Spinal cord (tissue), 10 donors: ENCODE results near the gene ARID1A. TPM values are rescaled to one million over a fixed set of nuclear protein-coding genes. Genes with fewer than 3 reads are reported as not detected.
A peak's percentile ranks its signal among the peaks of the same experiment; 100 is the strongest.

Experiments
- DNase-seq, 6 donors: peaks; one replicate each; pipeline versions ENCODE4 v3.0.0 to v3.0.0-alpha.2; 2013 to 2015; ENCODE audit warnings: low spot score in 6 of 6, low read depth in 4 of 6
- H3K27ac ChIP-seq: one replicate; pipeline ENCODE4 v1.5.1; 2013; ENCODE audit warnings: low read depth, low read length, control low read depth
- H3K27me3 ChIP-seq: one replicate; pipeline ENCODE4 v1.6.1; 2013; ENCODE audit warnings: low read length; ENCODE audit not compliant: control insufficient read depth, insufficient read depth
- H3K36me3 ChIP-seq: one replicate; pipeline ENCODE4 v1.6.1; 2013; ENCODE audit warnings: low read length; ENCODE audit not compliant: control insufficient read depth, insufficient read depth
- H3K4me1 ChIP-seq: one replicate; pipeline ENCODE4 v1.6.1; 2013; ENCODE audit warnings: low read length; ENCODE audit not compliant: control insufficient read depth, insufficient read depth
- H3K4me3 ChIP-seq: one replicate; pipeline ENCODE4 v1.5.1; 2013; ENCODE audit warnings: low read depth, low read length, control low read depth
- H3K9me3 ChIP-seq: one replicate; pipeline ENCODE4 v1.6.1; 2013; ENCODE audit warnings: low read length; ENCODE audit not compliant: control insufficient read depth, insufficient read depth
- WGBS: methylation state at CpG from one replicate; pipeline ENCODE4 v1.1.5; 2013; ENCODE audit warnings: missing lambda C conversion rate; ENCODE audit not compliant: insufficient coverage; 5-methylcytosine and 5-hydroxymethylcytosine counted together
- polyA plus RNA-seq, 2 donors: library from polyadenylated mRNA; unstranded; fragments of 120-200 nt; gene quantifications; one replicate each; pipeline ENCODE4 v1.2.1, GENCODE V29; 2013; ENCODE audit not compliant: insufficient read length in 2 of 2
- total RNA-seq, 2 donors: library from RNA; depleted of rRNA in 1 of 2; stranded (reverse); fragments of 120-200 nt in 1 of 2; fragments of >200 nt in 1 of 2; gene quantifications; one replicate each; pipeline versions ENCODE4 v1.2.3 to v1.2.4, GENCODE V29; 2013 to 2014
- donor health status: healthy.

Gene ARID1A
- total and polyA plus RNA-seq, 4 donors = 36.0 to 88.3 (median 61.7) TPM

- 43% methylated on average over 4 of the region's 5 CpGs for WGBS
- H3K36me3 ChIP-seq = peaks cover 38% of the 10 kb centered on the region
- peaks cover 22% of the 10 kb centered on the region for H3K4me1 ChIP-seq
- no peak overlapping the region for H3K4me3 ChIP-seq
- no peaks in the 10 kb centered on the region for H3K27me3 ChIP-seq
- peak in 1 of 6 donors; percentile 17 for DNase-seq
- H3K9me3 ChIP-seq = no peaks in the 10 kb centered on the region
- peak overlapping the region; percentile 21 for H3K27ac ChIP-seq
Observed at GRCh38 chr1:26749458-26749857, 53.6 kb downstream of the ARID1A start.

- Histone ChIP-seq H3K9me3 (no peaks in the 10 kb centered on the region), H3K4me1 (peaks cover 22% of the 10 kb centered on the region), H3K27ac (no peak overlapping the region), H3K36me3 (peaks cover 42% of the 10 kb centered on the region), H3K4me3 (no peak overlapping the region), H3K27me3 (no peaks in the 10 kb centered on the region)
- WGBS = no CpG with 5 or more reads among the region's 1 CpG
- no peak for DNase-seq
Observed at GRCh38 chr1:26750428-26750827, 54.6 kb downstream of the ARID1A start.

- H3K27ac ChIP-seq = no peak overlapping the region
- no CpG with 5 or more reads among the region's 4 CpGs for WGBS
- H3K4me1 ChIP-seq = peaks cover 20% of the 10 kb centered on the region
- no peak overlapping the region for H3K4me3 ChIP-seq
- H3K9me3 ChIP-seq = no peaks in the 10 kb centered on the region
- no peak for DNase-seq
- H3K36me3 ChIP-seq = peaks cover 41% of the 10 kb centered on the region
- no peaks in the 10 kb centered on the region for H3K27me3 ChIP-seq
Observed at GRCh38 chr1:26752519-26752918, 56.7 kb downstream of the ARID1A start.

- H3K27ac ChIP-seq = no peak overlapping the region
- peaks cover 54% of the 10 kb centered on the region for H3K36me3 ChIP-seq
- H3K4me1 ChIP-seq = peaks cover 11% of the 10 kb centered on the region
- H3K27me3 ChIP-seq = no peaks in the 10 kb centered on the region
- H3K4me3 ChIP-seq = no peak overlapping the region
- no peak for DNase-seq
- no peaks in the 10 kb centered on the region for H3K9me3 ChIP-seq
- 100% methylated on average over 2 of the region's 5 CpGs for WGBS
Observed at GRCh38 chr1:26754086-26754874, 58.5 kb downstream of the ARID1A start.

- Histone ChIP-seq H3K27me3 (no peaks in the 10 kb centered on the region), H3K4me3 (no peak overlapping the region), H3K27ac (no peak overlapping the region), H3K4me1 (peaks cover 5% of the 10 kb centered on the region), H3K36me3 (peaks cover 67% of the 10 kb centered on the region), H3K9me3 (no peaks in the 10 kb centered on the region)
- no peak for DNase-seq
- 100% methylated on average over 1 of the region's 3 CpGs for WGBS
Observed at GRCh38 chr1:26758358-26758757, 62.5 kb downstream of the ARID1A start.

- no peak for DNase-seq
- H3K4me1 ChIP-seq = peaks cover 5% of the 10 kb centered on the region
- H3K27me3 ChIP-seq = no peaks in the 10 kb centered on the region
- no peaks in the 10 kb centered on the region for H3K9me3 ChIP-seq
- H3K27ac ChIP-seq = no peak overlapping the region
- no peak overlapping the region for H3K4me3 ChIP-seq
- peaks cover 69% of the 10 kb centered on the region for H3K36me3 ChIP-seq
Observed at GRCh38 chr1:26759531-26759930, 63.7 kb downstream of the ARID1A start.

GRCh38 chr1:26761217-26761616 is 65.4 kb downstream of the ARID1A start:
- no peak overlapping the region for H3K27ac ChIP-seq
- H3K4me1 ChIP-seq = peaks cover 5% of the 10 kb centered on the region
- H3K4me3 ChIP-seq = no peak overlapping the region
- DNase-seq = peak in 1 of 6 donors; percentile 33
- H3K36me3 ChIP-seq = peaks cover 72% of the 10 kb centered on the region
- H3K27me3 ChIP-seq = no peaks in the 10 kb centered on the region
- H3K9me3 ChIP-seq = no peaks in the 10 kb centered on the region
- no CpG with 5 or more reads among the region's 3 CpGs for WGBS

- Histone ChIP-seq H3K27ac (no peak overlapping the region), H3K36me3 (peaks cover 79% of the 10 kb centered on the region), H3K4me1 (no peaks in the 10 kb centered on the region), H3K27me3 (no peaks in the 10 kb centered on the region), H3K9me3 (no peaks in the 10 kb centered on the region), H3K4me3 (no peak overlapping the region)
- 75% methylated on average over 2 of the region's 4 CpGs for WGBS
- no peak for DNase-seq
Observed at GRCh38 chr1:26767714-26768113, 71.9 kb downstream of the ARID1A start.

- Histone ChIP-seq H3K36me3 (peaks cover 79% of the 10 kb centered on the region), H3K27ac (no peak overlapping the region), H3K4me3 (no peak overlapping the region), H3K9me3 (no peaks in the 10 kb centered on the region), H3K27me3 (no peaks in the 10 kb centered on the region), H3K4me1 (no peaks in the 10 kb centered on the region)
- DNase-seq = peak in 2 of 6 donors; percentile 46 to 74
- no CpG with 5 or more reads among the region's 3 CpGs for WGBS
Observed at GRCh38 chr1:26768755-26769154, 72.9 kb downstream of the ARID1A start.

- no peak overlapping the region for H3K4me3 ChIP-seq
- H3K36me3 ChIP-seq = peaks cover 79% of the 10 kb centered on the region
- H3K4me1 ChIP-seq = no peaks in the 10 kb centered on the region
- WGBS = 30% methylated on average over 2 of the region's 3 CpGs
- H3K9me3 ChIP-seq = no peaks in the 10 kb centered on the region
- no peak overlapping the region for H3K27ac ChIP-seq
- DNase-seq = no peak
- no peaks in the 10 kb centered on the region for H3K27me3 ChIP-seq
Observed at GRCh38 chr1:26771285-26771642, 75.4 kb downstream of the ARID1A start.
